Activated naive CD8-positive, alpha-beta T cell treated with anti-CD3 and anti-CD28 coated beads, Interleukin-2, amount 10 ng/mL, durations not matched to agents 7 days and 5 days (primary cell): ENCODE data around the gene TTC12. TPM values are rescaled to one million over a fixed set of nuclear protein-coding genes. Genes with fewer than 3 reads are reported as not detected.

Experiments used
- ATAC-seq: fragments of 150-1000 bp; cut with Tn5 transposase; one replicate; pipeline ENCODE4 v1.10.0; 2021; ENCODE audit warnings: low read depth, moderate library complexity
- POLR2A ChIA-PET: fragments of 350-600 bp; sonication (Branson Sonifier 250); formaldehyde crosslinking; loops from one replicate; lab custom pipeline; 2021; ENCODE audit warnings: antibody characterized with exemption; lab: Charles Lee
- DNase-seq: peaks from one replicate; pipeline ENCODE4 v3.0.0; 2021
- H3K27ac Mint-ChIP-seq: one replicate; pipeline ENCODE4 v1.8.0; 2022; ENCODE audit warnings: mild to moderate bottlenecking, mixed read lengths
- H3K27me3 Mint-ChIP-seq: one replicate; pipeline ENCODE4 v1.8.0; 2022; ENCODE audit warnings: mild to moderate bottlenecking, moderate library complexity, mixed read lengths
- H3K36me3 Mint-ChIP-seq: one replicate; pipeline ENCODE4 v1.8.0; 2021; ENCODE audit warnings: mild to moderate bottlenecking, mixed read lengths
- H3K4me1 Mint-ChIP-seq: one replicate; pipeline ENCODE4 v1.8.0; 2021; ENCODE audit warnings: mixed read lengths
- H3K4me3 Mint-ChIP-seq: one replicate; pipeline ENCODE4 v1.8.0; 2022; ENCODE audit warnings: mild to moderate bottlenecking, moderate library complexity, mixed read lengths
- H3K9me3 Mint-ChIP-seq: one replicate; pipeline ENCODE4 v1.8.0; 2021; ENCODE audit warnings: mixed read lengths
- total RNA-seq, 2 experiments: library from RNA; stranded (reverse); gene quantifications; one replicate each; pipeline ENCODE4 v1.2.3, GENCODE V29; 2021

The TTC12 gene
- total RNA-seq, 2 experiments from 2014 or later = 37.4 to 45.6 TPM

DNA sequence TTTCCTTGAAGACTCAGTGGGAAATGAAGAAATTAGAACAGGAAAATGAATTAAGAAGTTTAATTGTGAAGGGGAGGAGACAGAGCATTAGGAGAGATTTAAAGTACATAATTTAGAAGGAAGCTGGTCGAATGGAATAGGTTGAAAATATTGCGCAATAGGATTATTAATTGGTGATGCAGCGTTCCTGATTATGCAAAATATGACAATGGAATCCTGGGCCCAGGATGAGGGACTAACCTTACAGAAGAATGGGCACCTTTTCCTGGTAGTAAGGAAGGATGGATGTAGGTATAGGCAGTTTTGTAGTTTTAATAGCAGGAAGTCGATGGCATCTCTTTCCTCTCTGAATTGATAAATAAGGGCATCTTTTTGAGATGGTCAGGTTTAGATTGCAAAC, 7.8 kb downstream of the TTC12 start:
- Mint-ChIP-seq H3K27me3 (no peaks in the 10 kb centered on the region), H3K36me3 (peaks cover 22% of the 10 kb centered on the region), H3K4me3 (no peak overlapping the region), H3K27ac (no peak overlapping the region), H3K4me1 (peaks cover 2% of the 10 kb centered on the region), H3K9me3 (no peaks in the 10 kb centered on the region)
- no peak for ATAC-seq
- POLR2A ChIA-PET = no interaction called here
- no peak for DNase-seq

DNA sequence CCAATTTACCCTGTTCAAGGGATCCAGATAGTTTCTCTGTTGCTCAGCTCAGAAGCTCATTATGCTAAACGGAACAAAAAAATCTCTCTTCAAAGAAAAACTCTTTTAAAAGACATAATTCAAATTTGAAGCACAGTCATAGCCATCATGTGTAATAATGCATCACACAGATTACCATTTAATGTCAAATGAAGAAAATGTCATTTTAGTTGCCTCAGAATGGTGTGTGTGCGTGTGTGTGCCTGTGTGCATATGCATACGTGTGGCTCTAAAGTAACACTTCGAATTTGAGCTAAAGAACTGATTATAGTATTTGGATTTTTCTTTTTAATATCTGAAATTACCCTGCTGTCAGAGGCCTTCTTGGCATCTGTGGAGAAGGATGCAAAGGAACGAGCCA, 9.9 kb downstream of the TTC12 start:
- POLR2A ChIA-PET = no interaction called here
- Mint-ChIP-seq H3K4me1 (no peaks in the 10 kb centered on the region), H3K27ac (no peak overlapping the region), H3K4me3 (no peak overlapping the region), H3K9me3 (no peaks in the 10 kb centered on the region), H3K27me3 (no peaks in the 10 kb centered on the region), H3K36me3 (peaks cover 13% of the 10 kb centered on the region)
- no peak for ATAC-seq
- DNase-seq = no peak

DNA sequence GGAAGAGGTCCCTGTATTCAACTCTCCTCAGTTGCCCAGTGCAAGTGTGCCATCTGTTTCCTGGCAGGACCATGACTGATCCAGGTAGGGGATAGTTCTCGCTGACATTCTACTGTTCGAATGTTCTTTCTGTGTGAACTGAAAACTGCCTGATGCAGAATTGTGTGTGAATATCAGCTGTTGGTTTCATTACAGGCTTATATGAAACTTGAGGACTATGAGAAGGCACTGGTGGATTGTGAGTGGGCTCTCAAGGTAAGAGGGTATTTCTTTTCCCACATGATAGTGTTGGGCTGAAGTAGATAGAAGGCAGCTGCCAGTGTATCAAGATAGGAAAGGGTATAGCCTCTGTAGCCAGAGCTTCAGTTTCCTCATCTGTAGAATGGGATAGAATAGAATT, 15.3 kb downstream of the TTC12 start:
- Mint-ChIP-seq H3K4me3 (no peak overlapping the region), H3K27ac (no peak overlapping the region), H3K4me1 (no peaks in the 10 kb centered on the region), H3K27me3 (no peaks in the 10 kb centered on the region), H3K36me3 (peaks cover 15% of the 10 kb centered on the region), H3K9me3 (no peaks in the 10 kb centered on the region)
- ATAC-seq = no peak
- POLR2A ChIA-PET = no interaction called here
- DNase-seq = no peak

DNA sequence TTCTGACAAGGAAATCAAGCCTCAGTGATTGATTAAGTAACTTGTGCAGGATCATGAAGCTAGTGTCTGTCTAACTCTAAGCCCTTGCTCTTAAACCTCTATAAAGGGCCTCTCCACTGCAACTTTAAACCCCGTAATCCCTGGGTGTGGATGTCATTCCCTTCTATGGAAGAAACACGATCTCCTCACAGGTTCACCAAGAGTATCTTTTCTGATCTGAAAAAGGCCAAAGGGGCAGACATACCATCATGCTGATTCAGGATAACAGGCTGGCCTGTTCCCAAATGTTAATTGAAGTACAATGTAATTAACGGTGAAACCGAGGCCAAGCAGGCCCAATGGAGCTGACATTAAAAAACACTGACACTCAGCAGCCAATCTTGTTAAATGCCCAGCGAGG, 17.1 kb downstream of the TTC12 start:
- ATAC-seq (no peak), DNase-seq (no peak)
- no peak overlapping the region for H3K4me3 Mint-ChIP-seq
- POLR2A ChIA-PET = no interaction called here
- no peaks in the 10 kb centered on the region for H3K9me3 Mint-ChIP-seq
- H3K36me3 Mint-ChIP-seq = peaks cover 20% of the 10 kb centered on the region
- H3K27ac Mint-ChIP-seq = no peak overlapping the region
- H3K27me3 Mint-ChIP-seq = no peaks in the 10 kb centered on the region
- H3K4me1 Mint-ChIP-seq = no peaks in the 10 kb centered on the region

DNA sequence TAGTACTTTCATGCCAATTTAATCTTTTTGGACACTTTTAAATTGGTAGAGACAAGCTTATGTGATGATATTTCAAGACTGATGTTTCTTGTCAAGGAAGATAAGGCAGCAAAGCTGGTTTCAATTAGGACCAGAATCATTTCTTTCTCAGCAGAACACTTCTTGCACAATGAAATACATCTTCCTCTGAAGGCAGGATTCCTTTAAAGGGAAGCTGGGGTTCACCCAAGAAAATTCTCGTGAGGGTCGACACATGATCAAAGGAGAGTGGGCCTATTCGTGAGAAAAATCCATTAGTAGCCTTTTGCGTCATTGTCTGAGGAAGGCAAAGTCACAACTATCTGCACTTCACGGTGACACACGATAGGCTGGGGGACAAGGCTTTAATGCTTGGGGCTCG, 17.6 kb downstream of the TTC12 start:
- Mint-ChIP-seq H3K36me3 (peaks cover 23% of the 10 kb centered on the region), H3K27me3 (no peaks in the 10 kb centered on the region), H3K27ac (no peak overlapping the region), H3K4me1 (no peaks in the 10 kb centered on the region), H3K9me3 (no peaks in the 10 kb centered on the region), H3K4me3 (no peak overlapping the region)
- POLR2A ChIA-PET = no interaction called here
- no peak for DNase-seq
- ATAC-seq = no peak

DNA sequence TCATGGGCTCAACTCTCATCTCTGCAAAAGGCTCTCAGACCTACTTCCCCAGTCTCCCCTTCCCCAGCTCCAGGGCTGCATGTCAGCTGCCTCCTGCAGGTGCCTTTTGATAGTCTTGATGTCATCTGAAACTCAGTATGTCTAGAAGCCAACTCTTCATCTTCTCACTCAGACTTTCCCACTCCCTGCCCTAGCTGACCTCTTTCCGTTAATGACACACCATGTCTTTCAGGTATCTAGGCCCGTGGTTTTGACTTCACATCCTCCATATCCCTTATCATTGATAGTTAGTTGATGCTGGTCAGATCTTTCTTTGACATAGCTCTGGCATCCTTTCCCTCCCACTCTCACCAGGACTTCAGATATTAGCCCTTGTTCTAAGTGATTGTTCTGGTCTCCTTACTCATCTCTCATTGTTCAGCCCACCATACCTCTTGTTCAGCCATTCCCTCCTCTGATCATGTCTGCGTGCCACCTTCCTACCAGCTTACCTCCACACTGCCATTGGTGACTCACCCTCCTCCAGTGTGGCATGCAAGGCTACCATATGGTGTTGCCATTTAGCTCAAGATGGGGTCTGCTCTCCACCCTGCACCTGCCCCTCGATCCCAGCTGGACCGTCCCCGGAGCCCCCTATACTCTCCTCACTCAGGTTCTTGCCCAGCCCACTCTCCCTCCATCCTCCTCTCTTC, 18.4 kb downstream of the TTC12 start:
- Mint-ChIP-seq H3K27me3 (no peaks in the 10 kb centered on the region), H3K4me3 (no peak overlapping the region), H3K4me1 (no peaks in the 10 kb centered on the region), H3K9me3 (no peaks in the 10 kb centered on the region), H3K36me3 (peaks cover 26% of the 10 kb centered on the region), H3K27ac (no peak overlapping the region)
- no peak for ATAC-seq
- DNase-seq = no peak
- POLR2A ChIA-PET = no interaction called here

DNA sequence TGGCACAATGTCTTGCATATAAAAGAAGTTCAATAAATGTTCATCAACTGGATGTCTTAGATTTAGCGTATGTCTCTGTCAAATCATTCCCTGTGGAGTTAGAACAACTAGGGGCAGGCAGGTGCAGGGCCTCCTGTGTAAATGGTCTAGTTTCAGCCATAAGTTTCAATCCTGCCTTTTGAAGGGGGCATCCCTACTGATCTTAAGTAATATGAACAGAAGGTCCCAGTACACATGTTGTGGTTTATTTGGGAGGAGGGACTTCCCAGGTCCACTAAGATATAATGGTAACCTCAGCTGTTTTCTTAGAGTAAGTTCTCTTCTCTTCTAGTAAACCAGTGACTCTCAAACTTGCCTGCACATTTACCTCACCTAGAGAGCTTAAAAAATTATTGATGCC, 19.8 kb downstream of the TTC12 start:
- DNase-seq (no peak), ATAC-seq (no peak)
- H3K27ac Mint-ChIP-seq = no peak overlapping the region
- POLR2A ChIA-PET = no interaction called here
- peaks cover 18% of the 10 kb centered on the region for H3K36me3 Mint-ChIP-seq
- H3K4me1 Mint-ChIP-seq = no peaks in the 10 kb centered on the region
- no peaks in the 10 kb centered on the region for H3K9me3 Mint-ChIP-seq
- H3K27me3 Mint-ChIP-seq = no peaks in the 10 kb centered on the region
- no peak overlapping the region for H3K4me3 Mint-ChIP-seq

DNA sequence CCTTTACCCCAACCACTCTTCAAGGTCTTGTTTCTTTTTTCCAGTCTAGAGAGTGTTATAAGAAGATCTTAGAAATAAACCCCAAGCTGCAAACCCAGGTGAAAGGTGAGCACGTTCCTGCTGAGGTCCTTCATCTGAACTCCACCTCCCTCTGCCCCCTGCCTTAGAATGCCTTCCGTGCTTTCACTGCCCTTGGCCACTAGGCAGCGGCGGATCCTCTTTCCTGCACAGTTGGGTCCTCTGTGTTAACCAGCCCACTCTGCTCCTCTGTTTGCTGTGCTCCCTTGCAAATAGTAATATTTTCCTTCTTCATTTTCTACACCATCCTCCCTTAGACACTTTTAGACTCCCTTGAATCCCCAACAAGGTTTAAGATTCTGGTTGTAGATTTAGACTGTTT, 24.3 kb downstream of the TTC12 start:
- Mint-ChIP-seq H3K36me3 (peaks cover 16% of the 10 kb centered on the region), H3K27ac (no peak overlapping the region), H3K27me3 (no peaks in the 10 kb centered on the region), H3K4me3 (no peak overlapping the region), H3K9me3 (no peaks in the 10 kb centered on the region), H3K4me1 (peaks cover 4% of the 10 kb centered on the region)
- DNase-seq = no peak
- ATAC-seq = no peak
- POLR2A ChIA-PET = no interaction called here

DNA sequence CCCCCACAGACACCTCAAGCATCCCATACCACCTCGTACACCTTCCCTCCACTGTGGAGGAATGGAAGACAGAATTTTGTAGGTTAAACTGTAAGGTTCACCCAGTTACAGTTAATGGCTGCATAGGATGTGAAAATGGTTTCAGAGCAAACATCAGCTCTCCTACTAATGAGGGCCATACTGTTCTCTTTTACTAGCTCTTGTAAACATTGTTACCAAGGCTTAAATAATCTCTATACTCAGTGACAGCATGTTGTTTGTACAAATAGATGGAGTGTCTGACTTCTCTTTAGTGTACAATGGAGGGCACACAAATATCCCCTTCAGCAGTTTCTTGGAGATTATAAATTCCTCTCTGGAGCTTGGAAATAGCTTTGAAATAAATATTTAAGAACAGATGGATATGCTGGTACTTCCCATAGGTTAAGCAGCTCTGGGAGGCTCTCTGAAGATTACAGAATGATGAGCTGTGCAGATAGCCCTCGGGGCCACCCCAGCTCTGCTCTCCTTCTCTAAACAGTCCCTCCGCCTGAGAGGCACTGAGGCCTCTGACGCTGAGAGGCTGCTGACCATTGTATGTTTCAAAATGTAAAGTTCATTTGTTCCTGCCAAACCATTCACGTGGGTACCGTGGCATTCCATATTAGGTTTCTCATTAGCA, 25.7 kb downstream of the TTC12 start:
- DNase-seq (no peak), ATAC-seq (no peak)
- Mint-ChIP-seq H3K4me1 (peaks cover 4% of the 10 kb centered on the region), H3K27ac (no peak overlapping the region), H3K27me3 (no peaks in the 10 kb centered on the region), H3K9me3 (no peaks in the 10 kb centered on the region), H3K4me3 (no peak overlapping the region), H3K36me3 (peaks cover 16% of the 10 kb centered on the region)
- POLR2A ChIA-PET = no interaction called here

DNA sequence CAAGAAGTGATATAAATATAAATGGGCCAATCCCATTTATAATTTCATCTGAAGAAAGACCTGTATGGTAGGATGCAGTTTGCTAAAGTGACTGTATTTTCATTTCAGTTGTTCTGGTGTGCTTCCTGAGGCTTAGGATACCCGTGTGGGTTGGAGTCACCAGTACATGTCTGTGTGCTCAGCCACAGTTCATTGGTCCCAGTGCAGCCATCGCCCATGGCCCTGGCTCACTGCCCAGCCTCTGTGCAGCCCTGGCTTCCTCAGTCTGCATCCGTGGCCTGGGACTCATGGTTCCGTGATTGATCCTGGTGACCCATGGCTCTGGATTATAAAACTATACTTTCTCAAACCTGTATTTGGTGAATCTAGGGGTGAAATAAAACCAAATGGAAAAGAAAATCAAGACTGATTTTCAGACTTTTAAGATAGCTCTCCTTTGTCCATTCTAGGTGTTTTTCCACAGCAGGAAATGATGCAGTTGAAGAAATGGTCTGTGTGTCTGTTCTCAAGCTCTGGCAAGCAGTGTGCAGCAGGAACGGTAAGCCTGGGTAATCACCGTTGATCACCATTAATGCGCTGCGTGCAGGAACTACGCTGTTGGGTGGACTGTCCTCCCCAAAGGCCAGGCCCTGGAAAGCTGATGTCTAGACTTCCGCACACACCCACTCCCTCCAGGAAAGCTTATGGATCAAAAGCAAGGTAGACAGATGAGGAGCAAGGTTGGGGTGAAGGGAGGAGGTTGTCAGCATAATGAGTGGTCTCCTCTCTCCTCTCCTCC, 27.2 kb downstream of the TTC12 start:
- DNase-seq = no peak
- no peak for ATAC-seq
- Mint-ChIP-seq H3K36me3 (peaks cover 10% of the 10 kb centered on the region), H3K4me3 (no peak overlapping the region), H3K27ac (no peak overlapping the region), H3K9me3 (no peaks in the 10 kb centered on the region), H3K27me3 (no peaks in the 10 kb centered on the region), H3K4me1 (peaks cover 4% of the 10 kb centered on the region)
- POLR2A ChIA-PET = no interaction called here

DNA sequence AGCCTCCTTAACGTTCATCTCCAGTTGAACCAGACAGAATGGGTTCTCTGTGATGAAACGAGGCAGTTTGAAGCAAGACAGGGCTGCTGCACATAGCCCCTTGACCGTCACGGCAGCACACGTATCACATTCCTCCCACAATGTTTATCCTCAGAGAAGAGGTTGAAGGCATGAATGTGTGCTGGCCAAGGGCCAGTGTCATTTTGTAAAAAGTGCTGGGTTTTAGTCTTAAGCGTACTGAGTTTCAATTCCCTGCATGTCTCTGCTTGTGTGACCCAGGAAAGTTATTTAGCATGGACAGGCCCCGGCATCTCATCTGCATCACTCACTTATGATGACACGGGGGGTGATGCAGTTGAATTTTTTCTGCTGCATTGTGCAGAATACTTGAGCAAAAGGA, 31.6 kb downstream of the TTC12 start:
- no peaks in the 10 kb centered on the region for H3K27me3 Mint-ChIP-seq
- no peak overlapping the region for H3K4me3 Mint-ChIP-seq
- DNase-seq (no peak), ATAC-seq (no peak)
- H3K36me3 Mint-ChIP-seq = no peaks in the 10 kb centered on the region
- no peaks in the 10 kb centered on the region for H3K4me1 Mint-ChIP-seq
- H3K27ac Mint-ChIP-seq = no peak overlapping the region
- POLR2A ChIA-PET = no interaction called here
- H3K9me3 Mint-ChIP-seq = no peaks in the 10 kb centered on the region

DNA sequence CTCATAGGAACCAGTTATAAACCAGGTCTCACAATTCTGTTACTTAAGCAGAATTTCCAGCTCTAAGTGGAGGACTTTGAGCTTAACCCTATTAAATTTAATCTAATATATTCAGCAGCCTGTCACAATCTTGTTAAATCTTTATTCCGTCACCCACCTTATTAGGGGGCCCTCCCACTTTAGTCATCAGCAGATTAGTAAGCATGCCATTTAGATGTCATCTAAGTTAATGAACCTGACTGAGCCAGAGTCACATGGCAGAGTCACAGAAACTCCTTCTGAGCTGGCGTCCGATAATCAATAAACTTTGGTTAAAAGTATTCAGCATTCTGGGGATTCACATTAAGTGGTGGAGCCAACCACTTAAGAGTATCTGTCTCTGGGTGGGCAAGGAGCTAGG, 35.1 kb downstream of the TTC12 start:
- Mint-ChIP-seq H3K4me1 (no peaks in the 10 kb centered on the region), H3K36me3 (peaks cover 15% of the 10 kb centered on the region), H3K4me3 (no peak overlapping the region)

DNA sequence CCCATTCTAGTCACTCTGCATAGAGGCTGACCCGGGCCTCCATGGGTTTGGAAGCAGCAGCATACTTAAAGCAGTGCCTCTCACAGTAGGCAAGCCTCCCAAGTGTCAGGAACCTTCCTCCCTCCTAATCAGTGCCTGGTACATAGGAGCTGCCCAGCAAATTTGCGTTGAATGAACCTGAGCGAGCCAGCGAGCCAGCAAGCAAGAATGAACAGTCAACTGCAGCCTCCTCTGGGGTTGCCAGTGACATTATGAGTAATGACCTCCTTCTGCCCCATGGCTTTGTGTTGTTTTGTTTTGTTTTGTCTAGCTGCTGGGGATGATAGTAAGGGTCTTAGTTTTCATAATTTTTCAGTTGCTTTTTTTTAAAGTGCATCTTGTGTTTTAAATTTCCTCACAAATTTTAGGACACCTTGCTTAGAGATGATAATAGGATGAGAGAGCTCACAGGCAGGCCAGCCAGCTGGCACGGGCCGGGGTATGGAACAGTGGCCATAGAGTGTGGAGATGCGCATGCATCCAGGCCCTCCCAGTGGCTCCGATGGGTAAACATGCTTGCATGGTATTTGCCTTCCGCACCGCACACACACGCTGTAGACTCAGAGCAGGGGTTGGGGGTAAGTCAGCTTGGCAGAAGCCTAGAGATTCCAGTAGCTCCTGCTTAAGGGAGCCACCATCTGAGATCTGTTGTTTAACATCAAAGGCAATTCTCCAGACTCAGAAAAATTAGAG, 36.1 kb downstream of the TTC12 start:
- Mint-ChIP-seq H3K4me1 (no peaks in the 10 kb centered on the region), H3K36me3 (peaks cover 25% of the 10 kb centered on the region), H3K27ac (no peak overlapping the region), H3K27me3 (no peaks in the 10 kb centered on the region), H3K4me3 (no peak overlapping the region), H3K9me3 (peaks cover 3% of the 10 kb centered on the region)
- ATAC-seq (no peak), DNase-seq (no peak)
- POLR2A ChIA-PET = no interaction called here

More for the DNA sequence above, 35.1 kb downstream of the TTC12 start:
- DNase-seq (no peak), ATAC-seq (no peak)
- POLR2A ChIA-PET = no interaction called here
- Mint-ChIP-seq H3K27ac (no peak overlapping the region), H3K27me3 (no peaks in the 10 kb centered on the region), H3K9me3 (peaks cover under 1% of the 10 kb centered on the region)
